HEK293 (cell line): Measurements from ENCODE around the gene APCDD1L.

Source experiments
- CTCF ChIA-PET: fragments of 350-600 bp; formaldehyde crosslinking; extraction: SDS; loops from one replicate; lab custom pipeline; 2021; ENCODE audit warnings: antibody characterized with exemption; lab: Yijun Ruan, JAX
- POLR2A ChIA-PET: fragments of 300-600 bp; formaldehyde crosslinking; extraction: SDS; loops from one replicate; lab custom pipeline; 2020; ENCODE audit warnings: antibody characterized with exemption, inconsistent platforms; lab: Yijun Ruan, JAX
- H3K27ac ChIP-seq: fragments of 200-500 bp; sonication (Bioruptor generic); 2 replicates; pipeline ENCODE4 v1.5.1; 2014; ENCODE audit warnings: low read depth, low read length, control low read depth, inconsistent platforms; ENCODE audit errors: extremely low read depth
- H3K36me3 ChIP-seq, 2 experiments: fragments of 200-500 bp in 1 of 2; sonication (Bioruptor generic) in 1 of 2; 1 replicate in 1 of 2; 2 replicates in 1 of 2; pipeline ENCODE4 v1.5.1; 2014 to 2017; ENCODE audit warnings: inconsistent platforms in 2 of 2, low read length in 2 of 2; ENCODE audit not compliant: control insufficient read depth in 2 of 2, insufficient read depth in 1 of 2
- H3K4me1 ChIP-seq: fragments of 200-500 bp; sonication (Bioruptor generic); 2 replicates; pipeline ENCODE4 v1.5.1; 2014; ENCODE audit warnings: mild to moderate bottlenecking, low read length, inconsistent platforms; ENCODE audit not compliant: control insufficient read depth, insufficient read depth
- H3K4me3 ChIP-seq: 2 replicates; pipeline ENCODE4 v1.5.1; 2011; ENCODE audit warnings: low read depth, mild to moderate bottlenecking, control low read depth, low read length, moderate library complexity
- H3K9me3 ChIP-seq: fragments of 200-500 bp; sonication (Bioruptor generic); 2 replicates; pipeline ENCODE4 v1.5.1; 2014; ENCODE audit warnings: low read depth, low read length, inconsistent platforms; ENCODE audit not compliant: control insufficient read depth, insufficient read depth
- KLF10 ChIP-seq: fragments of 450-650 bp; IDR thresholded peaks from 2 replicates; pipeline ENCODE4 v1.5.1; 2018; ENCODE audit warnings: missing biosample characterization, mild to moderate bottlenecking, missing genetic modification characterization
- KLF16 ChIP-seq: fragments of 450-650 bp; formaldehyde crosslinking; IDR thresholded peaks from 2 replicates; pipeline ENCODE4 v1.5.1; 2017; ENCODE audit warnings: missing biosample characterization, missing genetic modification characterization
- MYNN ChIP-seq: fragments of 450-650 bp; formaldehyde crosslinking; IDR thresholded peaks from 2 replicates; pipeline ENCODE4 v1.5.1; 2016; ENCODE audit warnings: missing biosample characterization, missing genetic modification characterization, borderline replicate concordance
- MZF1 ChIP-seq: fragments of 450-650 bp; formaldehyde crosslinking; IDR thresholded peaks from 2 replicates; pipeline ENCODE4 v1.5.1; 2017; ENCODE audit warnings: missing biosample characterization, missing genetic modification characterization, borderline replicate concordance
- WT1 ChIP-seq: fragments of 450-650 bp; formaldehyde crosslinking; IDR thresholded peaks from 2 replicates; pipeline ENCODE4 v1.5.1; 2016; ENCODE audit warnings: missing biosample characterization, missing genetic modification characterization
- ZBTB21 ChIP-seq: fragments of 450-650 bp; formaldehyde crosslinking; IDR thresholded peaks from 2 replicates; pipeline ENCODE4 v1.5.1; 2017; ENCODE audit warnings: missing biosample characterization, missing genetic modification characterization
- ZBTB48 ChIP-seq: fragments of 450-650 bp; formaldehyde crosslinking; IDR thresholded peaks from 2 replicates; pipeline ENCODE4 v1.5.1; 2016; ENCODE audit warnings: missing biosample characterization, missing genetic modification characterization
- ZFP69B ChIP-seq: fragments of 450-650 bp; formaldehyde crosslinking; IDR thresholded peaks from 2 replicates; pipeline ENCODE4 v1.5.1; 2016; ENCODE audit warnings: missing biosample characterization, missing genetic modification characterization
- ZNF10 ChIP-seq: fragments of 450-650 bp; formaldehyde crosslinking; IDR thresholded peaks from 2 replicates; pipeline ENCODE4 v1.5.1; 2017; ENCODE audit warnings: missing biosample characterization, missing genetic modification characterization
- ZNF132 ChIP-seq: fragments of 450-650 bp; formaldehyde crosslinking; IDR thresholded peaks from 2 replicates; pipeline ENCODE4 v1.5.1; 2017; ENCODE audit warnings: missing biosample characterization, missing genetic modification characterization, borderline replicate concordance
- ZNF133 ChIP-seq: fragments of 450-650 bp; formaldehyde crosslinking; IDR thresholded peaks from 2 replicates; pipeline ENCODE4 v1.5.1; 2016; ENCODE audit warnings: missing biosample characterization, missing genetic modification characterization
- ZNF138 ChIP-seq: fragments of 450-650 bp; formaldehyde crosslinking; IDR thresholded peaks from 2 replicates; pipeline ENCODE4 v1.5.1; 2016; ENCODE audit warnings: missing biosample characterization, missing genetic modification characterization, borderline replicate concordance
- ZNF18 ChIP-seq: fragments of 450-650 bp; formaldehyde crosslinking; IDR thresholded peaks from 2 replicates; pipeline ENCODE4 v1.5.1; 2016; ENCODE audit warnings: missing biosample characterization, missing genetic modification characterization
- ZNF211 ChIP-seq: fragments of 450-650 bp; formaldehyde crosslinking; IDR thresholded peaks from 2 replicates; pipeline ENCODE4 v1.5.1; 2016; ENCODE audit warnings: low read depth, missing biosample characterization, missing genetic modification characterization
- ZNF266 ChIP-seq: fragments of 450-650 bp; formaldehyde crosslinking; IDR thresholded peaks from 2 replicates; pipeline ENCODE4 v1.5.1; 2016; ENCODE audit warnings: missing biosample characterization, missing genetic modification characterization, low read depth
- ZNF292 ChIP-seq: fragments of 450-650 bp; formaldehyde crosslinking; IDR thresholded peaks from 2 replicates; pipeline ENCODE4 v1.5.1; 2016; ENCODE audit warnings: low read depth, missing biosample characterization, missing genetic modification characterization, borderline replicate concordance
- ZNF398 ChIP-seq: fragments of 450-650 bp; formaldehyde crosslinking; IDR thresholded peaks from 2 replicates; pipeline ENCODE4 v1.5.1; 2017; ENCODE audit warnings: missing biosample characterization, missing genetic modification characterization
- ZNF530 ChIP-seq: fragments of 450-650 bp; formaldehyde crosslinking; IDR thresholded peaks from 2 replicates; pipeline ENCODE4 v1.5.1; 2016; ENCODE audit warnings: low read depth, missing biosample characterization, missing genetic modification characterization
- ZNF549 ChIP-seq: fragments of 450-650 bp; IDR thresholded peaks from 2 replicates; pipeline ENCODE4 v1.5.1; 2018; ENCODE audit warnings: missing biosample characterization, missing genetic modification characterization, mild to moderate bottlenecking, inconsistent platforms, moderate library complexity
- ZNF555 ChIP-seq: fragments of 450-650 bp; formaldehyde crosslinking; conservative IDR thresholded peaks from 2 replicates; pipeline ENCODE4 v1.5.1; 2017; ENCODE audit warnings: missing biosample characterization, mild to moderate bottlenecking, missing genetic modification characterization, inconsistent platforms
- ZNF664 ChIP-seq: fragments of 450-650 bp; formaldehyde crosslinking; IDR thresholded peaks from 2 replicates; pipeline ENCODE4 v1.5.1; 2016; ENCODE audit warnings: missing biosample characterization, missing genetic modification characterization
- ZNF677 ChIP-seq: fragments of 450-650 bp; IDR thresholded peaks from 2 replicates; pipeline ENCODE4 v1.5.0; 2018; ENCODE audit warnings: missing biosample characterization, mild to moderate bottlenecking, missing genetic modification characterization, moderate library complexity
- ZNF747 ChIP-seq: fragments of 450-650 bp; formaldehyde crosslinking; IDR thresholded peaks from 2 replicates; pipeline ENCODE4 v1.5.1; 2016; ENCODE audit warnings: missing biosample characterization, missing genetic modification characterization
- ZNF776 ChIP-seq: fragments of 450-650 bp; formaldehyde crosslinking; IDR thresholded peaks from 2 replicates; pipeline ENCODE4 v1.5.0; 2017; ENCODE audit warnings: missing biosample characterization, missing genetic modification characterization, borderline replicate concordance
- TF ChIP-seq, protein P1 (sequence below): fragments of 450-650 bp; IDR thresholded peaks from 2 replicates; pipeline ENCODE4 v1.5.1; 2018; ENCODE audit warnings: missing biosample characterization, mild to moderate bottlenecking, missing genetic modification characterization
- TF ChIP-seq, protein P2 (sequence below): fragments of 450-650 bp; formaldehyde crosslinking; IDR thresholded peaks from 2 replicates; pipeline ENCODE4 v1.5.1; 2016; ENCODE audit warnings: missing biosample characterization, missing genetic modification characterization
- TF ChIP-seq, protein P3 (sequence below): fragments of 450-650 bp; formaldehyde crosslinking; IDR thresholded peaks from 2 replicates; pipeline ENCODE4 v1.5.1; 2016; ENCODE audit warnings: missing biosample characterization, missing genetic modification characterization
- TF ChIP-seq, protein P4 (sequence below): fragments of 450-650 bp; formaldehyde crosslinking; IDR thresholded peaks from 2 replicates; pipeline ENCODE4 v1.5.1; 2016; ENCODE audit warnings: missing biosample characterization, missing genetic modification characterization

APCDD1L gene

DNA sequence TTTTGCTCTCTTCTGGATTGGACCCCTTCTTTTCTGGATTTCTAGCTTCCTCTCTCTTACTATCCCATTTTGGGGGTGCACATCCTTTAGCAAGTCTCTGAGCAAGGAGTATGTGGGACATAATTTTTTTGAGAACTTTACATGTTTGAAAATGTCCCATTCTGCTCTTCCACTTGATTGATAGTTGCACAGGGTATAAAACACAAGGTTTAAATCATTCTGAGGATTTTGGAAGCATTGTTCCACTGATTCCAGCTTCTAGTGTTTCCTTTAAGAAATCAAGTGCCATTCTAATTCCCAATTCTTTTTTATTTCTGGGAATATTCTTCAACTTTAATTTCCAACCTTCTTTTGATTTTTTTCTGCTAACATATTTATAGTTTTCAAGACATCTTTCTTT is 60.7 kb downstream of the APCDD1L start:
- no peak overlapping the region for H3K4me3 ChIP-seq
- no peak overlapping the region for H3K27ac ChIP-seq
- H3K9me3 ChIP-seq = no peaks in the 10 kb centered on the region
- ChIA-PET POLR2A (interaction anchor here (2.0 kb wide), 1 partner anchor 66 kb away, joined by 6 read pairs; the partner anchor contains the start of gene VAPB), CTCF (interaction anchor here (0.7 to 1.5 kb wide), 3 partner anchors 12 to 220 kb away, joined by 3 to 4 read pairs (median 3); no protein-coding TSS in a partner anchor)
- peaks cover 0 to 28% of the 10 kb centered on the region in 2 experiments; a peak in 1 of 3 replicates for H3K36me3 ChIP-seq
- TF ChIP-seq ZBTB48 (tag by site-specific recombination) (no peak), ZNF664 (no peak), ZNF549 (tag by site-specific recombination) (no peak), KLF16 (tag by site-specific recombination) (no peak), ZNF555 (no peak), ZNF677 (no peak), ZNF133 (tag by site-specific recombination) (no peak), MYNN (tag by site-specific recombination) (no peak), ZFP69B (tag by site-specific recombination) (no peak), ZNF292 (tag by site-specific recombination) (no peak), MZF1 (tag by site-specific recombination) (no peak), ZNF747 (tag by site-specific recombination) (no peak), ZNF211 (no peak), ZNF776 (tag by site-specific recombination) (no peak), ZNF138 (tag by site-specific recombination) (no peak)
- TF ChIP-seq, protein P1, sequence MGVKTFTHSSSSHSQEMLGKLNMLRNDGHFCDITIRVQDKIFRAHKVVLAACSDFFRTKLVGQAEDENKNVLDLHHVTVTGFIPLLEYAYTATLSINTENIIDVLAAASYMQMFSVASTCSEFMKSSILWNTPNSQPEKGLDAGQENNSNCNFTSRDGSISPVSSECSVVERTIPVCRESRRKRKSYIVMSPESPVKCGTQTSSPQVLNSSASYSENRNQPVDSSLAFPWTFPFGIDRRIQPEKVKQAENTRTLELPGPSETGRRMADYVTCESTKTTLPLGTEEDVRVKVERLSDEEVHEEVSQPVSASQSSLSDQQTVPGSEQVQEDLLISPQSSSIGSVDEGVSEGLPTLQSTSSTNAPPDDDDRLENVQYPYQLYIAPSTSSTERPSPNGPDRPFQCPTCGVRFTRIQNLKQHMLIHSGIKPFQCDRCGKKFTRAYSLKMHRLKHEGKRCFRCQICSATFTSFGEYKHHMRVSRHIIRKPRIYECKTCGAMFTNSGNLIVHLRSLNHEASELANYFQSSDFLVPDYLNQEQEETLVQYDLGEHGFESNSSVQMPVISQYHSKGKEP (tag by site-specific recombination) = no peak
- TF ChIP-seq, protein P2, sequence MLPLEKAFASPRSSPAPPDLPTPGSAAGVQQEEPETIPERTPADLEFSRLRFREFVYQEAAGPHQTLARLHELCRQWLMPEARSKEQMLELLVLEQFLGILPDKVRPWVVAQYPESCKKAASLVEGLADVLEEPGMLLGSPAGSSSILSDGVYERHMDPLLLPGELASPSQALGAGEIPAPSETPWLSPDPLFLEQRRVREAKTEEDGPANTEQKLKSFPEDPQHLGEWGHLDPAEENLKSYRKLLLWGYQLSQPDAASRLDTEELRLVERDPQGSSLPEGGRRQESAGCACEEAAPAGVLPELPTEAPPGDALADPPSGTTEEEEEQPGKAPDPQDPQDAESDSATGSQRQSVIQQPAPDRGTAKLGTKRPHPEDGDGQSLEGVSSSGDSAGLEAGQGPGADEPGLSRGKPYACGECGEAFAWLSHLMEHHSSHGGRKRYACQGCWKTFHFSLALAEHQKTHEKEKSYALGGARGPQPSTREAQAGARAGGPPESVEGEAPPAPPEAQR = no peak
- TF ChIP-seq, protein P3, sequence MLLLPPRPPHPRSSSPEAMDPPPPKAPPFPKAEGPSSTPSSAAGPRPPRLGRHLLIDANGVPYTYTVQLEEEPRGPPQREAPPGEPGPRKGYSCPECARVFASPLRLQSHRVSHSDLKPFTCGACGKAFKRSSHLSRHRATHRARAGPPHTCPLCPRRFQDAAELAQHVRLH (tag by site-specific recombination) = no peak
- TF ChIP-seq, protein P4, sequence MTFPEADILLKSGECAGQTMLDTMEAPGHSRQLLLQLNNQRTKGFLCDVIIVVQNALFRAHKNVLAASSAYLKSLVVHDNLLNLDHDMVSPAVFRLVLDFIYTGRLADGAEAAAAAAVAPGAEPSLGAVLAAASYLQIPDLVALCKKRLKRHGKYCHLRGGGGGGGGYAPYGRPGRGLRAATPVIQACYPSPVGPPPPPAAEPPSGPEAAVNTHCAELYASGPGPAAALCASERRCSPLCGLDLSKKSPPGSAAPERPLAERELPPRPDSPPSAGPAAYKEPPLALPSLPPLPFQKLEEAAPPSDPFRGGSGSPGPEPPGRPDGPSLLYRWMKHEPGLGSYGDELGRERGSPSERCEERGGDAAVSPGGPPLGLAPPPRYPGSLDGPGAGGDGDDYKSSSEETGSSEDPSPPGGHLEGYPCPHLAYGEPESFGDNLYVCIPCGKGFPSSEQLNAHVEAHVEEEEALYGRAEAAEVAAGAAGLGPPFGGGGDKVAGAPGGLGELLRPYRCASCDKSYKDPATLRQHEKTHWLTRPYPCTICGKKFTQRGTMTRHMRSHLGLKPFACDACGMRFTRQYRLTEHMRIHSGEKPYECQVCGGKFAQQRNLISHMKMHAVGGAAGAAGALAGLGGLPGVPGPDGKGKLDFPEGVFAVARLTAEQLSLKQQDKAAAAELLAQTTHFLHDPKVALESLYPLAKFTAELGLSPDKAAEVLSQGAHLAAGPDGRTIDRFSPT (tag by site-specific recombination) = no peak
- TF ChIP-seq, all 188 proteins: peak for 0
- H3K4me1 ChIP-seq = no peaks in the 10 kb centered on the region

DNA sequence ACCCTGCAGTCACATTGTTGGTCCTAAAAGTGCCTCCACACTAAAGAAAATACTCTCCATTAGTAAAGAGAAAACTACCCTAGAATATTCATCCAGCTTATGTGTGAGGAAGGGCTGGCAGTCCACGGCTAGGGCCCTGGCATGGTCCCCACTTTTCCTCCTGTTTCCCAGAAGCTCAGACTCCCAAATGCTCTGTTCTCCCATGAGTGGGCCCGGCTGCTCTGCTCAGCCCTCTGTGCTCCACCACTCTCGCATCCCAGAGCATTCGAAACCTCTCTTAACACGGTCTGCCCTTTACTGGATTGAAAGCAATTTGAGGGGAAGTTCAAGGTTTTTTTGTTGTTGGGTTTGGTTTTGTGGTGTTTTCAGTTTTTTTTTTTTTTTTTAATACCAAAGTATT is 61.8 kb downstream of the APCDD1L start:
- no peaks in the 10 kb centered on the region for H3K4me1 ChIP-seq
- POLR2A ChIA-PET = interaction anchor here (2.0 kb wide), 1 partner anchor 65 kb away, joined by 6 read pairs; the partner anchor contains the start of gene VAPB
- no peaks in the 10 kb centered on the region for H3K9me3 ChIP-seq
- no peak overlapping the region for H3K4me3 ChIP-seq
- CTCF ChIA-PET = interaction anchor here (0.6 to 1.5 kb wide), 5 partner anchors 8 to 275 kb away, joined by 3 to 4 read pairs (median 4); no protein-coding TSS in a partner anchor
- peaks cover 0 to 36% of the 10 kb centered on the region in 2 experiments; a peak in 1 of 3 replicates for H3K36me3 ChIP-seq
- H3K27ac ChIP-seq = no peak overlapping the region
- TF ChIP-seq ZNF132 (tag by site-specific recombination) (no peak), ZNF530 (tag by site-specific recombination) (no peak), KLF10 (tag by site-specific recombination) (no peak), ZNF398 (tag by site-specific recombination) (no peak), WT1 (tag by site-specific recombination) (no peak), ZBTB21 (tag by site-specific recombination) (no peak), ZNF266 (no peak), ZNF10 (no peak), ZNF18 (tag by site-specific recombination) (no peak)
